ENCODE measurements around the gene HAUS3.
"Not testable (repeated sequence)": the region's sequence is repeated elsewhere in the genome, so short reads cannot be mapped to it uniquely, and the experiment has no call there.

The HAUS3 gene

GRCh38 chr4:2212831-2213230, 29.1 kb downstream of the HAUS3 start:
- DNase-seq, result no peak

- not testable (repeated sequence) for DNase-seq
Measured at GRCh38 chr4:2202789-2203188, 39.1 kb downstream of the HAUS3 start.

DNA sequence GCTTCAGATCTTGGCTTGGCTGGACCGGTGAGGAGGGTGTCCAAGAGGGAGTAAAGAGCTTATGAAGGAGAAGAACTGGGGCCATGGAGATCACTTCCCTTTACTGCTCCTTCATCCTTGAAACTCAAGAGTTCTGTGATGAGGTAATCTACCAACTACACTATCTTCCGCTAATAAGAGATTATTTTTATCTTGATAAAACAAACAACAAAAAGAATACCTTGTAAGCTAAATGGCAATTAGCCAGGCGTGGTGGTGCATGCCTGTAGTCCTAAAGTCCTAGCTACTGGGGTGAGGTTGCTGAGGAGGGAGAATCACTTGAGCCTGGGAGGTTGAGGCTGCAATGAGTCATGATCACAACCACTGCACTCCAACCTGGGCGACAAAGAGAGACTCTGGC, 47.4 kb downstream of the HAUS3 start:
- no peak for DNase-seq

- DNase-seq, result no peak
Measured at GRCh38 chr4:2193326-2193725, 48.6 kb downstream of the HAUS3 start.

- no peak for DNase-seq
Measured at GRCh38 chr4:2186865-2187172, 55.1 kb downstream of the HAUS3 start.

- no peak for DNase-seq
Measured at GRCh38 chr4:2186133-2186864, 55.6 kb downstream of the HAUS3 start.

- no peak for DNase-seq
Measured at GRCh38 chr4:2183394-2183793, 58.5 kb downstream of the HAUS3 start.

GRCh38 chr4:2182994-2183393, 58.9 kb downstream of the HAUS3 start:
- DNase-seq, result no peak

DNA sequence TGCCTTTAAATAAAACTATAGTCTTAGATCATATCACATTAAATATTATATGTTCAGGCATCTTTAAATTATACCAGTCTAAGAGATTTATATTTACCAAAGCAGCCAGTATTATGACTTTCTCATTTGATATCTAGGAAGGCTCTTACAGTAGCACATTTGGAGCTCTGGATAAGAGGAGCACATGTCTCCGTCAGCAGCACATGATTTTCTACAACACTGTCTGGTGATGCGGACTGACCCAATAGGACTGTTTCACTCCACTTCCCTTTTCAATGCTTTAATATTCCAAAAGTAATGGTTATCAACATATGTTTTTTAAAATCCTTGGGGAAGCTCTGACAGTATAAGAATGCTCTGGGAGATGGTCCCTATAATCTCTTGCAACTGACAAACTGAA, 61.5 kb downstream of the HAUS3 start:
- DNase-seq, result no peak

- DNase-seq, result no peak
Measured at GRCh38 chr4:2179717-2180116, 62.2 kb downstream of the HAUS3 start.

GRCh38 chr4:2178986-2179385, 62.9 kb downstream of the HAUS3 start:
- DNase-seq, result no peak

Data from activated T-cell treated with anti-CD3 and anti-CD28 coated beads, Interleukin-2, amount 50 U/mL, for 1 hour (primary cell).